HepG2 (cell line): Measurements from ENCODE around the gene ACOT2. TPM values are rescaled to one million over a fixed set of nuclear protein-coding genes. Genes with fewer than 3 reads are reported as not detected.

Experiments
- ATF4 ChIP-seq, 2 experiments: fragments of 450-650 bp in 1 of 2; sonication (generic) in 1 of 2; formaldehyde crosslinking; IDR thresholded peaks; 2 replicates each; pipeline versions ENCODE4 v1.5.0 to v1.8.0; 2020 to 2022; ENCODE audit warnings: mild to moderate bottlenecking in 1 of 2, missing genetic modification reagents in 1 of 2
- BHLHE40 ChIP-seq: IDR thresholded peaks from 2 replicates; pipeline ENCODE4 v1.6.1; 2011; ENCODE audit warnings: low read length, improper control_type of control experiment
- BORCS8-MEF2B ChIP-seq: sonication (generic); formaldehyde crosslinking; IDR thresholded peaks from 2 replicates; pipeline ENCODE4 v1.8.0; 2022; ENCODE audit warnings: mild to moderate bottlenecking, missing genetic modification reagents
- CHD2 ChIP-seq: IDR thresholded peaks from 2 replicates; pipeline ENCODE4 v1.6.1; 2011; ENCODE audit warnings: low read depth, low read length, improper control_type of control experiment
- GFI1 ChIP-seq: sonication (generic); formaldehyde crosslinking; IDR thresholded peaks from 2 replicates; pipeline ENCODE4 v1.5.0; 2020; ENCODE audit warnings: missing genetic modification reagents, mild to moderate bottlenecking, borderline replicate concordance
- JUND ChIP-seq: sonication (generic); formaldehyde crosslinking; IDR thresholded peaks from 2 replicates; pipeline ENCODE4 v1.8.0; 2022; ENCODE audit warnings: mild to moderate bottlenecking, missing genetic modification reagents
- MEIS1 ChIP-seq: sonication (generic); formaldehyde crosslinking; IDR thresholded peaks from 2 replicates; pipeline ENCODE4 v1.9.0; 2021; ENCODE audit warnings: mild to moderate bottlenecking, missing genetic modification reagents, moderate library complexity, borderline replicate concordance
- SOX5 ChIP-seq: IDR thresholded peaks from 2 replicates; pipeline ENCODE4 v1.6.1; 2016; ENCODE audit warnings: borderline replicate concordance
- TARDBP ChIP-seq: sonication (generic); formaldehyde crosslinking; IDR thresholded peaks from 2 replicates; pipeline ENCODE4 v1.8.0; 2022; ENCODE audit warnings: mild to moderate bottlenecking, missing genetic modification reagents
- ZBTB21 ChIP-seq: sonication (generic); formaldehyde crosslinking; IDR thresholded peaks from 2 replicates; pipeline ENCODE4 v1.4.0; 2020; ENCODE audit warnings: missing genetic modification reagents
- ZBTB38 ChIP-seq: sonication (generic); formaldehyde crosslinking; IDR thresholded peaks from 2 replicates; pipeline ENCODE4 v1.5.1; 2020; ENCODE audit warnings: mild to moderate bottlenecking, missing genetic modification reagents
- ZNF580 ChIP-seq: IDR thresholded peaks from 2 replicates; pipeline ENCODE4 v1.6.1; 2016; ENCODE audit warnings: low read depth, borderline replicate concordance
- ZNF766 ChIP-seq: sonication (generic); formaldehyde crosslinking; IDR thresholded peaks from 2 replicates; pipeline ENCODE4 v1.5.0; 2020; ENCODE audit warnings: missing genetic modification reagents, borderline replicate concordance
- ZNF800 ChIP-seq: sonication (generic); formaldehyde crosslinking; IDR thresholded peaks from 2 replicates; pipeline ENCODE4 v1.4.0; 2020; ENCODE audit warnings: missing genetic modification reagents
- ZNF891 ChIP-seq: sonication (generic); formaldehyde crosslinking; IDR thresholded peaks from 2 replicates; pipeline ENCODE4 v1.5.0; 2020; ENCODE audit warnings: mild to moderate bottlenecking, missing genetic modification reagents
- polyA plus RNA-seq, 8 experiments: library from polyadenylated mRNA; depleted of rRNA in 3 of 8; stranded (reverse) in 7 of 8; unstranded in 1 of 8; fragments of >200 nt; fragmentation: Illumina TruSeq in 4 of 8; extraction: Trizol in 4 of 8; gene quantifications; 2 replicates each; pipeline versions ENCODE4 v1.2.1 to v1.2.3, GENCODE V29; 2011 to 2016; ENCODE audit warnings: low read depth in 4 of 8, missing spikeins in 1 of 8, mixed read lengths in 1 of 8; ENCODE audit not compliant: insufficient read depth in 1 of 8
- total RNA-seq, 5 experiments: library from RNA; depleted of rRNA; stranded (reverse); fragments of >200 nt; fragmentation: Illumina TruSeq; extraction: Trizol; gene quantifications; 2 replicates each; pipeline ENCODE4 v1.2.3, GENCODE V29; 2016; ENCODE audit warnings: low read depth in 1 of 5
- TF ChIP-seq, protein P1 (sequence below): sonication (generic); formaldehyde crosslinking; IDR thresholded peaks from 2 replicates; pipeline ENCODE4 v1.5.0; 2020; ENCODE audit warnings: mild to moderate bottlenecking, missing genetic modification reagents
- TF ChIP-seq, protein P2 (sequence below): sonication (generic); formaldehyde crosslinking; conservative IDR thresholded peaks from 2 replicates; pipeline ENCODE4 v1.8.0; 2022; ENCODE audit warnings: mild to moderate bottlenecking, moderate library complexity, missing genetic modification reagents
- TF ChIP-seq, protein P3 (sequence below): IDR thresholded peaks from 2 replicates; pipeline ENCODE4 v1.6.1; 2018; ENCODE audit warnings: missing genetic modification reagents, mild to moderate bottlenecking, missing compliant biosample characterization

ACOT2 gene
- total and polyA plus RNA-seq, 2 of the 13 experiments (the other 11 are each of a cell fraction or from before 2014, with no cell fraction given), result 60.0 to 110 TPM

DNA sequence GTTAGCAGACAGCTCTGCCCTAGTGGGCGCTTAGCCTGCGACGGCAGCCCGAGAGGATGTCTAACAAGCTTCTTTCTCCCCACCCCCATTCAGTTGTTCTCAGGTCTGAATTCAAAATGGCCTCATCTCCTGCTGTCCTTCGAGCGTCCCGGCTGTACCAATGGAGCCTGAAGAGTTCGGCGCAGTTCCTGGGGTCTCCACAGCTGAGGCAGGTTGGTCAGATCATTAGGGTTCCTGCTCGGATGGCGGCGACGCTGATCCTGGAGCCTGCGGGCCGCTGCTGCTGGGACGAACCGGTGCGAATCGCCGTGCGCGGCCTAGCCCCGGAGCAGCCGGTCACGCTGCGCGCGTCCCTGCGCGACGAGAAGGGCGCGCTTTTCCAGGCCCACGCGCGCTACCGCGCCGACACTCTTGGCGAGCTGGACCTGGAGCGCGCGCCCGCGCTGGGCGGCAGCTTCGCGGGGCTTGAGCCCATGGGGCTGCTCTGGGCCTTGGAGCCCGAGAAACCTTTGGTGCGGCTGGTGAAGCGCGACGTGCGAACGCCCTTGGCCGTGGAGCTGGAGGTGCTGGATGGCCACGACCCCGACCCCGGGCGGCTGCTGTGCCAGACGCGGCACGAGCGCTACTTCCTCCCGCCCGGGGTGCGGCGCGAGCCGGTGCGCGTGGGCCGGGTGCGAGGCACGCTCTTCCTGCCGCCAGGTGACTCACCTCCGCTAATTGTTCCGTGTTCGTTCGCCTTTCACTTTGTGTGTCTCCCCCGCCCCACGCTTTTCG is at the start of gene ACOT2 (continued):
- TF ChIP-seq, protein P1, sequence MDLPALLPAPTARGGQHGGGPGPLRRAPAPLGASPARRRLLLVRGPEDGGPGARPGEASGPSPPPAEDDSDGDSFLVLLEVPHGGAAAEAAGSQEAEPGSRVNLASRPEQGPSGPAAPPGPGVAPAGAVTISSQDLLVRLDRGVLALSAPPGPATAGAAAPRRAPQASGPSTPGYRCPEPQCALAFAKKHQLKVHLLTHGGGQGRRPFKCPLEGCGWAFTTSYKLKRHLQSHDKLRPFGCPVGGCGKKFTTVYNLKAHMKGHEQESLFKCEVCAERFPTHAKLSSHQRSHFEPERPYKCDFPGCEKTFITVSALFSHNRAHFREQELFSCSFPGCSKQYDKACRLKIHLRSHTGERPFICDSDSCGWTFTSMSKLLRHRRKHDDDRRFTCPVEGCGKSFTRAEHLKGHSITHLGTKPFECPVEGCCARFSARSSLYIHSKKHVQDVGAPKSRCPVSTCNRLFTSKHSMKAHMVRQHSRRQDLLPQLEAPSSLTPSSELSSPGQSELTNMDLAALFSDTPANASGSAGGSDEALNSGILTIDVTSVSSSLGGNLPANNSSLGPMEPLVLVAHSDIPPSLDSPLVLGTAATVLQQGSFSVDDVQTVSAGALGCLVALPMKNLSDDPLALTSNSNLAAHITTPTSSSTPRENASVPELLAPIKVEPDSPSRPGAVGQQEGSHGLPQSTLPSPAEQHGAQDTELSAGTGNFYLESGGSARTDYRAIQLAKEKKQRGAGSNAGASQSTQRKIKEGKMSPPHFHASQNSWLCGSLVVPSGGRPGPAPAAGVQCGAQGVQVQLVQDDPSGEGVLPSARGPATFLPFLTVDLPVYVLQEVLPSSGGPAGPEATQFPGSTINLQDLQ, result 0 out of 2 replicates have a peak, but pooled peaks have one; percentile 29
- TF ChIP-seq ZBTB38, result 0 out of 2 replicates have a peak, but pooled peaks have one; percentile 52
- TF ChIP-seq GFI1, result peak; percentile 45; the same call in 1 of the 2 replicates
- TF ChIP-seq, protein P2, sequence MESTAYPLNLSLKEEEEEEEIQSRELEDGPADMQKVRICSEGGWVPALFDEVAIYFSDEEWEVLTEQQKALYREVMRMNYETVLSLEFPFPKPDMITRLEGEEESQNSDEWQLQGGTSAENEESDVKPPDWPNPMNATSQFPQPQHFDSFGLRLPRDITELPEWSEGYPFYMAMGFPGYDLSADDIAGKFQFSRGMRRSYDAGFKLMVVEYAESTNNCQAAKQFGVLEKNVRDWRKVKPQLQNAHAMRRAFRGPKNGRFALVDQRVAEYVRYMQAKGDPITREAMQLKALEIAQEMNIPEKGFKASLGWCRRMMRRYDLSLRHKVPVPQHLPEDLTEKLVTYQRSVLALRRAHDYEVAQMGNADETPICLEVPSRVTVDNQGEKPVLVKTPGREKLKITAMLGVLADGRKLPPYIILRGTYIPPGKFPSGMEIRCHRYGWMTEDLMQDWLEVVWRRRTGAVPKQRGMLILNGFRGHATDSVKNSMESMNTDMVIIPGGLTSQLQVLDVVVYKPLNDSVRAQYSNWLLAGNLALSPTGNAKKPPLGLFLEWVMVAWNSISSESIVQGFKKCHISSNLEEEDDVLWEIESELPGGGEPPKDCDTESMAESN (CRISPR knock-in tag), result peak; percentile 66; the same call in 1 of the 2 replicates
- peak; percentile 47 for TF ChIP-seq SOX5 (CRISPR knock-in tag)
- peak; percentile 22; the same call in 1 of the 2 replicates for TF ChIP-seq ZNF766 (CRISPR knock-in tag)
- peak; percentile 13; the same call in 1 of the 2 replicates for TF ChIP-seq CHD2
- peak; percentile 71; the same call in 1 of the 2 replicates for TF ChIP-seq JUND (CRISPR knock-in tag)
- 0 out of 2 replicates have a peak, but pooled peaks have one; percentile 80 for TF ChIP-seq ZNF891 (CRISPR knock-in tag)
- peak; percentile 77 for TF ChIP-seq BORCS8-MEF2B (CRISPR knock-in tag)
- TF ChIP-seq ZNF800 (CRISPR knock-in tag), result peak; percentile 67; the same call in 1 of the 2 replicates
- TF ChIP-seq, protein P3, sequence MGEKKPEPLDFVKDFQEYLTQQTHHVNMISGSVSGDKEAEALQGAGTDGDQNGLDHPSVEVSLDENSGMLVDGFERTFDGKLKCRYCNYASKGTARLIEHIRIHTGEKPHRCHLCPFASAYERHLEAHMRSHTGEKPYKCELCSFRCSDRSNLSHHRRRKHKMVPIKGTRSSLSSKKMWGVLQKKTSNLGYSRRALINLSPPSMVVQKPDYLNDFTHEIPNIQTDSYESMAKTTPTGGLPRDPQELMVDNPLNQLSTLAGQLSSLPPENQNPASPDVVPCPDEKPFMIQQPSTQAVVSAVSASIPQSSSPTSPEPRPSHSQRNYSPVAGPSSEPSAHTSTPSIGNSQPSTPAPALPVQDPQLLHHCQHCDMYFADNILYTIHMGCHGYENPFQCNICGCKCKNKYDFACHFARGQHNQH (CRISPR knock-in tag), result peak; percentile 43; the same call in 1 of the 2 replicates
- peak; percentile 14; the same call in 1 of the 2 replicates for TF ChIP-seq ZBTB21 (CRISPR knock-in tag)
- TF ChIP-seq BHLHE40, result peak; percentile 85
- TF ChIP-seq ZNF580, result peak; percentile 42; the same call in 1 of the 2 replicates
- TF ChIP-seq ATF4 (CRISPR knock-in tag; IDR thresholded peaks at IDR 0.05), result 0 out of 4 replicates have a peak, but pooled peaks of 1 of the 2 experiments have one; percentile 22
- TF ChIP-seq TARDBP (CRISPR knock-in tag), result peak; percentile 53; the same call in 1 of the 2 replicates
- peak; percentile 20; the same call in 1 of the 2 replicates for TF ChIP-seq MEIS1 (CRISPR knock-in tag)
